CD4-positive, alpha-beta T cell (primary cell): ENCODE results near the gene GCK. TPM values are rescaled to one million over a fixed set of nuclear protein-coding genes. Genes with fewer than 3 reads are reported as not detected.

ENCODE experiments used
- ATAC-seq: fragments of 200-7000 bp; cut with Tn5 transposase; one replicate; pipeline ENCODE4 v1.10.0; 2022; ENCODE audit warnings: mild to moderate bottlenecking; ENCODE audit not compliant: poor library complexity
- CTCF ChIA-PET: fragments of 350-600 bp; sonication (Branson Sonifier 250); formaldehyde crosslinking; loops from one replicate; lab custom pipeline; 2021; ENCODE audit warnings: antibody characterized with exemption, inconsistent platforms; lab: Charles Lee
- POLR2A ChIA-PET: fragments of 350-600 bp; sonication (Branson Sonifier 250); formaldehyde crosslinking; loops from one replicate; lab custom pipeline; 2021; ENCODE audit warnings: antibody characterized with exemption, inconsistent platforms; lab: Charles Lee
- DNase-seq, 14 experiments: peaks; one replicate each; pipeline ENCODE4 v3.0.0-alpha.2; 2013 to 2020; ENCODE audit warnings: mixed read lengths in 2 of 14
- H3K27ac ChIP-seq, 2 donors: one replicate each; pipeline versions ENCODE4 v1.5.1 to v1.7.0; 2013; ENCODE audit warnings: low read length in 2 of 2, low read depth in 1 of 2, mild to moderate bottlenecking in 1 of 2
- H3K27me3 ChIP-seq, 2 experiments: 1 replicate in 1 of 2; 2 replicates in 1 of 2; pipeline versions ENCODE4 v1.6.1 to v1.7.0; 2013; ENCODE audit warnings: low read length in 2 of 2, control low read depth in 1 of 2, mild to moderate bottlenecking in 1 of 2, moderate library complexity in 1 of 2; ENCODE audit not compliant: insufficient read depth in 2 of 2, control insufficient read depth in 1 of 2
- H3K36me3 ChIP-seq: one replicate; pipeline ENCODE4 v1.6.1; 2013; ENCODE audit warnings: low read length, control low read depth; ENCODE audit not compliant: insufficient read depth
- H3K4me1 ChIP-seq: one replicate; pipeline ENCODE4 v1.6.1; 2013; ENCODE audit warnings: low read length, control low read depth; ENCODE audit not compliant: insufficient read depth
- H3K4me3 ChIP-seq: one replicate; pipeline ENCODE4 v1.5.1; 2013; ENCODE audit warnings: mild to moderate bottlenecking, low read length, moderate library complexity
- H3K9me3 ChIP-seq, 2 experiments: 1 replicate in 1 of 2; 2 replicates in 1 of 2; pipeline versions ENCODE4 v1.6.1 to v1.7.0; 2013; ENCODE audit warnings: low read length in 2 of 2, mild to moderate bottlenecking in 2 of 2, control low read depth in 1 of 2, moderate library complexity in 1 of 2; ENCODE audit not compliant: control insufficient read depth in 1 of 2, insufficient read depth in 1 of 2
- H3K27ac Mint-ChIP-seq: one replicate; pipeline ENCODE4 v1.8.0; 2020; ENCODE audit warnings: mixed read lengths
- H3K27me3 Mint-ChIP-seq: one replicate; pipeline ENCODE4 v1.8.0; 2021; ENCODE audit warnings: mixed read lengths
- H3K36me3 Mint-ChIP-seq: one replicate; pipeline ENCODE4 v1.8.0; 2021; ENCODE audit warnings: low read depth, mixed read lengths
- H3K4me1 Mint-ChIP-seq: one replicate; pipeline ENCODE4 v1.8.0; 2021; ENCODE audit warnings: low read depth, mixed read lengths
- H3K4me3 Mint-ChIP-seq: one replicate; pipeline ENCODE4 v1.8.0; 2020; ENCODE audit warnings: mild to moderate bottlenecking, mixed read lengths
- H3K9me3 Mint-ChIP-seq: one replicate; pipeline ENCODE4 v1.8.0; 2020; ENCODE audit warnings: mixed read lengths
- intact Hi-C, 2 experiments: fragments of 100-400 bp; cut with DNase I in 1 of 2; cut with micrococcal nuclease in 1 of 2; formaldehyde crosslinking; loops; one replicate each; pipeline versions ENCODE4 v1.15.1 to v1.9.0; 2023 to 2025; cut with DNase I, micrococcal nuclease
- total RNA-seq, 174 experiments: library from RNA in 2 of 174; stranded (reverse) in 2 of 174; gene quantifications; one replicate each; pipeline ENCODE4 v1.2.3 and lab custom pipeline; 2021 to 2026
- TF ChIP-seq, protein P1 (sequence below): fragments of 200-600 bp; IDR thresholded peaks from one replicate; pipeline ENCODE4 v1.8.0; 2022; ENCODE audit warnings: antibody characterized with exemption, mild to moderate bottlenecking

The GCK gene
- total RNA-seq, 2 experiments from 2014 or later: 0.47 to 0.71 TPM

DNA sequence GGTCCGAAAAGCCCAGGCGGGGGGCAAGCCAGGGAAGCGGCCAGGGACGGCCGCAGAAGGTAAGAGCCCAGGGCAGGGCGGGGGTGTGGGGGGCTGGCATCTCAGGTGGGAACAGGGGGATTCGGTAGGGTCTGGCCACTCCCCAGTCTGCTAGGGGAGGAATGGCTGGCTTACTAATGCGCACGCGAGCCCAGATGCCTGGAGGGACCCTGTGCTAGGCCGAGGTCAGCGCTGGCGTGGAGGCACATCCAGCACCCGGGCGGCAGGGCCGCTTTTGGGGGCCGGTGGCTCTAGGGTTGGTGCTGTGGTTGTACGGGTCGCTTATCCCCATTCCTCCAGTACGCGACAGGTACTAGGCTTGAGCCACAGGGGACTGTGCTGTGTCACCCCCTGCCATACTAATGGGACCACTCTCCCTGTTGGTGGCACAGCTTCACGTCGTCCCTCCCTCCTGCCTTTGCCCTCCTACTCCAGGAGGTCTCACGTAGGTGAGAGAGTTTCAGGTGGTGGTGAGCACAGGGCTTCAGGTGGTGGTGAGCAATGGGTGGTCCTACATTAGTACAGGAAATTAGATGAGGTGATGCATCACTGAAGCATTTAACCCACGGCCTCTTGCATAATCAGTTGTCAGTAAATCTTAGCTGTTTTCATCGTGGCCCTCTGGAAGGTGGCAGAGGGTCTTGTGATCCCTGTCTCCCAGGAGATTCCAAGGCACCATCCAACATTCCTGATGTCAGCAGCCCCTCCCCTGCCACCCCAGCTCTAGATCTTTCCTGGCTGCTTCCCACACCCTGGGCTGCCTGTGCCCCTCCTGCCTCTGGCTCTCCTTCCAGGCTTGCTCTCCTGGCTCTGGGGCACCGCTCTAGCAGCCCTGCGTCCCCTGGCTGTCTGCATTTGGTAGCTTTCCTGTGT lies 84.1 kb downstream of the GCK start:
- H3K4me1 Mint-ChIP-seq: peaks cover 16% of the 10 kb centered on the region
- H3K27me3 Mint-ChIP-seq: peaks cover 5% of the 10 kb centered on the region
- DNase-seq (no peak), ATAC-seq (peak; percentile 47)
- peak overlapping the region; percentile 87 for H3K4me3 Mint-ChIP-seq
- POLR2A ChIA-PET: interaction anchor here (0.9 to 1.2 kb wide), 4 partner anchors 11 to 60 kb away, joined by 3 to 4 read pairs (median 3); partner anchors contain the start of genes DBNL, PGAM2 and POLD2
- peaks cover 5% of the 10 kb centered on the region for H3K36me3 Mint-ChIP-seq
- no peaks in the 10 kb centered on the region for H3K9me3 Mint-ChIP-seq
- H3K27me3 ChIP-seq: peaks cover 0 to 6% of the 10 kb centered on the region in 2 experiments
- CTCF ChIA-PET: interaction anchor here (1.5 kb wide), 1 partner anchor 24 kb away, joined by 3 read pairs; no protein-coding TSS in a partner anchor
- peak overlapping the region in 1 of 2 donors; percentile 50 for H3K27ac ChIP-seq
- H3K4me3 ChIP-seq: peak overlapping the region; percentile 45
- peak overlapping the region; percentile 69 for H3K27ac Mint-ChIP-seq
- peaks cover 17% of the 10 kb centered on the region for H3K4me1 ChIP-seq
- TF ChIP-seq, protein P1, sequence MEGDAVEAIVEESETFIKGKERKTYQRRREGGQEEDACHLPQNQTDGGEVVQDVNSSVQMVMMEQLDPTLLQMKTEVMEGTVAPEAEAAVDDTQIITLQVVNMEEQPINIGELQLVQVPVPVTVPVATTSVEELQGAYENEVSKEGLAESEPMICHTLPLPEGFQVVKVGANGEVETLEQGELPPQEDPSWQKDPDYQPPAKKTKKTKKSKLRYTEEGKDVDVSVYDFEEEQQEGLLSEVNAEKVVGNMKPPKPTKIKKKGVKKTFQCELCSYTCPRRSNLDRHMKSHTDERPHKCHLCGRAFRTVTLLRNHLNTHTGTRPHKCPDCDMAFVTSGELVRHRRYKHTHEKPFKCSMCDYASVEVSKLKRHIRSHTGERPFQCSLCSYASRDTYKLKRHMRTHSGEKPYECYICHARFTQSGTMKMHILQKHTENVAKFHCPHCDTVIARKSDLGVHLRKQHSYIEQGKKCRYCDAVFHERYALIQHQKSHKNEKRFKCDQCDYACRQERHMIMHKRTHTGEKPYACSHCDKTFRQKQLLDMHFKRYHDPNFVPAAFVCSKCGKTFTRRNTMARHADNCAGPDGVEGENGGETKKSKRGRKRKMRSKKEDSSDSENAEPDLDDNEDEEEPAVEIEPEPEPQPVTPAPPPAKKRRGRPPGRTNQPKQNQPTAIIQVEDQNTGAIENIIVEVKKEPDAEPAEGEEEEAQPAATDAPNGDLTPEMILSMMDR: no peak
- intact Hi-C loops: no loop called here
- peaks cover 0 to 3% of the 10 kb centered on the region in 2 experiments for H3K9me3 ChIP-seq
- no peaks in the 10 kb centered on the region for H3K36me3 ChIP-seq

- peaks cover 3% of the 10 kb centered on the region for H3K36me3 Mint-ChIP-seq
- Histone ChIP-seq H3K27ac (peak within 1 kb of the TSS in 1 of 2 donors; percentile 50), H3K9me3 (peaks cover 0 to 3% of the 10 kb centered on the region in 2 experiments), H3K27me3 (peaks cover 0 to 6% of the 10 kb centered on the region in 2 experiments), H3K4me1 (peaks cover 17% of the 10 kb centered on the region), H3K36me3 (no peaks in the 10 kb centered on the region), H3K4me3 (peak within 1 kb of the TSS; percentile 45)
- intact Hi-C loops: no loop called here
- POLR2A ChIA-PET: interaction anchor here (0.9 to 1.2 kb wide), 3 partner anchors 12 to 60 kb away, joined by 3 to 4 read pairs (median 3); partner anchors contain the start of genes DBNL and POLD2
- CTCF ChIA-PET: interaction anchor here (1.5 kb wide), 1 partner anchor 23 kb away, joined by 3 read pairs; no protein-coding TSS in a partner anchor
- peak in 6 of 14 experiments; percentile 23 to 51 (median 41) for DNase-seq
- peak; percentile 54 for ATAC-seq
- peaks cover 5% of the 10 kb centered on the region for H3K27me3 Mint-ChIP-seq
- peak within 1 kb of the TSS; percentile 69 for H3K27ac Mint-ChIP-seq
- peaks cover 16% of the 10 kb centered on the region for H3K4me1 Mint-ChIP-seq
- peak within 1 kb of the TSS; percentile 87 for H3K4me3 Mint-ChIP-seq
- TF ChIP-seq, protein P1: no peak
- H3K9me3 Mint-ChIP-seq: no peaks in the 10 kb centered on the region
Measured at GRCh38 chr7:44103923-44104859, 85.0 kb downstream of the GCK start, which contains the start of gene AEBP1. Gene AEBP1, plus strand, starts transcription at chr7:44104345. Its CDS starts 321 bp downstream, at chr7:44104666.

- peaks cover 17% of the 10 kb centered on the region for H3K4me1 ChIP-seq
- TF ChIP-seq, protein P1: no peak
- Mint-ChIP-seq H3K27me3 (peaks cover 5% of the 10 kb centered on the region), H3K4me3 (peak overlapping the region; percentile 87), H3K36me3 (peaks cover 3% of the 10 kb centered on the region), H3K4me1 (peaks cover 16% of the 10 kb centered on the region), H3K27ac (no peak overlapping the region), H3K9me3 (no peaks in the 10 kb centered on the region)
- H3K4me3 ChIP-seq: peak overlapping the region; percentile 14
- no peaks in the 10 kb centered on the region for H3K36me3 ChIP-seq
- ATAC-seq: no peak
- H3K27me3 ChIP-seq: peaks cover 0 to 6% of the 10 kb centered on the region in 2 experiments
- intact Hi-C loops: no loop called here
- H3K9me3 ChIP-seq: peaks cover 0 to 3% of the 10 kb centered on the region in 2 experiments
- ChIA-PET POLR2A (no interaction called here), CTCF (interaction anchor here (1.5 kb wide), 1 partner anchor 22 kb away, joined by 3 read pairs; no protein-coding TSS in a partner anchor)
- no peak overlapping the region for H3K27ac ChIP-seq
- no peak for DNase-seq
Measured at GRCh38 chr7:44103566-44103922, 85.7 kb downstream of the GCK start.
